K562 (cell line): ENCODE data around the gene SYS1. TPM values are rescaled to one million over a fixed set of nuclear protein-coding genes. Genes with fewer than 3 reads are reported as not detected.

Experiments
- CEBPZ ChIP-seq: fragments of 150-350 bp; IDR thresholded peaks from 2 replicates; pipeline ENCODE4 v1.6.1; 2014; ENCODE audit warnings: low read depth, mild to moderate bottlenecking, low read length, borderline replicate concordance
- ELF2 ChIP-seq: fragments of 250-450 bp; sonication (Bioruptor Pico); IDR thresholded peaks from 2 replicates; pipeline ENCODE4 v1.5.0; 2021; ENCODE audit warnings: mild to moderate bottlenecking
- ETV6 ChIP-seq, 3 experiments: fragments of 150-350 bp in 1 of 3; sonication (generic) in 1 of 3; formaldehyde crosslinking in 1 of 3; IDR thresholded peaks; 2 replicates each; pipeline versions ENCODE4 v1.6.1 to v1.8.0; 2014 to 2022; ENCODE audit warnings: borderline replicate concordance in 2 of 3, low read depth in 2 of 3, antibody characterized with exemption in 1 of 3, low read length in 1 of 3, mild to moderate bottlenecking in 1 of 3, missing genetic modification reagents in 1 of 3
- HBP1 ChIP-seq: fragments of 450-650 bp; formaldehyde crosslinking; IDR thresholded peaks from 2 replicates; pipeline ENCODE4 v1.4.0; 2022; ENCODE audit warnings: missing genetic modification characterization
- MAFG ChIP-seq: fragments of 450-650 bp; conservative IDR thresholded peaks from 2 replicates; pipeline ENCODE4 v1.6.1; 2016; ENCODE audit warnings: missing genetic modification characterization, missing compliant biosample characterization
- MXI1 ChIP-seq: IDR thresholded peaks from 2 replicates; pipeline ENCODE4 v1.6.1; 2011; ENCODE audit warnings: low read depth, mild to moderate bottlenecking, improper control_type of control experiment, low read length
- PCBP2 ChIP-seq: fragments of 200-400 bp; formaldehyde crosslinking; IDR thresholded peaks from 2 replicates; pipeline ENCODE4 v1.6.1; 2018; ENCODE audit warnings: low read length, low read depth, mild to moderate bottlenecking, moderate library complexity; ENCODE audit not compliant: poor library complexity, severe bottlenecking
- PHB ChIP-seq: fragments of 250-450 bp; sonication (Bioruptor Pico); IDR thresholded peaks from 2 replicates; pipeline ENCODE4 v1.5.0; 2021
- POLR2H ChIP-seq: IDR thresholded peaks from 2 replicates; pipeline ENCODE4 v1.6.1; 2016; ENCODE audit warnings: missing genetic modification characterization, low read depth, mild to moderate bottlenecking, control low read depth, missing compliant biosample characterization, moderate library complexity
- RBM34 ChIP-seq: fragments of 200-400 bp; formaldehyde crosslinking; IDR thresholded peaks from 2 replicates; pipeline ENCODE4 v1.6.1; 2018; ENCODE audit warnings: low read length, borderline replicate concordance; ENCODE audit not compliant: insufficient read depth
- SMAD1 ChIP-seq: fragments of 150-350 bp; IDR thresholded peaks from 2 replicates; pipeline ENCODE4 v1.6.1; 2014; ENCODE audit warnings: low read length, low read depth; ENCODE audit not compliant: partially characterized antibody
- SP2 ChIP-seq: IDR thresholded peaks from 2 replicates; pipeline ENCODE4 v1.6.1; 2011; ENCODE audit warnings: mild to moderate bottlenecking, low read depth, low read length, moderate library complexity; ENCODE audit not compliant: poor library complexity, severe bottlenecking; ENCODE audit errors: extremely low read depth
- SRF ChIP-seq, 2 experiments: fragments of 250-450, 450-650 bp in 1 of 2; sonication (Bioruptor Pico) in 1 of 2; sonication (generic) in 1 of 2; formaldehyde crosslinking; IDR thresholded peaks; 2 replicates each; pipeline versions ENCODE4 v1.5.0 to v1.5.1; 2020 to 2022; ENCODE audit warnings: mild to moderate bottlenecking in 1 of 2, missing genetic modification reagents in 1 of 2
- YY1 ChIP-seq, 3 experiments: IDR thresholded peaks; 2 replicates each; pipeline ENCODE4 v1.6.1; 2011; ENCODE audit warnings: low read length in 2 of 3, mild to moderate bottlenecking in 2 of 3, moderate library complexity in 2 of 3, borderline replicate concordance in 1 of 3, control low read depth in 1 of 3, low read depth in 1 of 3; ENCODE audit not compliant: insufficient read depth in 3 of 3, insufficient replicate concordance in 2 of 3, control insufficient read depth in 1 of 3, insufficient read length in 1 of 3; ENCODE audit errors: extremely low read depth in 1 of 3
- ZBTB2 ChIP-seq: fragments of 450-650 bp; IDR thresholded peaks from 2 replicates; pipeline ENCODE4 v1.6.1; 2016; ENCODE audit warnings: antibody characterized with exemption
- ZBTB7A ChIP-seq: IDR thresholded peaks from 2 replicates; pipeline ENCODE4 v1.6.1; 2011; ENCODE audit warnings: low read depth, mild to moderate bottlenecking, low read length, moderate library complexity, borderline replicate concordance; ENCODE audit not compliant: control insufficient read depth
- ZNF274 ChIP-seq: IDR thresholded peaks from 2 replicates; pipeline ENCODE4 v1.6.1; 2011; ENCODE audit warnings: low read depth, mild to moderate bottlenecking, low read length, moderate library complexity, borderline replicate concordance
- polyA plus RNA-seq, 8 experiments: library from polyadenylated mRNA; depleted of rRNA in 4 of 8; stranded (reverse) in 5 of 8; unstranded in 3 of 8; fragments of >200 nt; fragmentation: Nextera tagmentation in 2 of 8; fragmentation: Illumina TruSeq in 1 of 8; extraction: Ambion mirVana in 2 of 8; extraction: Trizol in 1 of 8; gene quantifications; 2 replicates each; pipeline versions ENCODE4 v1.2.1 to v1.2.3, GENCODE V29; 2011 to 2014; ENCODE audit warnings: inconsistent platforms in 1 of 8, missing spikeins in 1 of 8
- total RNA-seq, 7 experiments: library from RNA; depleted of rRNA in 6 of 7; stranded (reverse); fragments of >200 nt in 6 of 7; fragmentation: Illumina TruSeq in 2 of 7; extraction: Trizol in 2 of 7; gene quantifications; 2 replicates each; pipeline versions ENCODE4 v1.2.1 to v1.2.3, GENCODE V29; 2011 to 2021; ENCODE audit warnings: low replicate concordance in 1 of 7

SYS1 gene
- total and polyA plus RNA-seq, 9 of the 15 experiments (the other 6 are each of a cell fraction or from before 2014, with no cell fraction given): 11.1 to 25.2 (median 17.5) TPM

- TF ChIP-seq ZBTB2 (peak; percentile 87; the same call in 1 of the 2 replicates), ETV6 (IDR thresholded peaks at IDR 0.05; ENCODE audit: borderline replicate concordance in 1 of 2, low read depth in 2 of 2, low read length in 1 of 2) (peak in 1 of 2 experiments; percentile 23; a peak in 1 of 4 replicates), ETV6 (CRISPR knock-in tag; IDR thresholded peaks at IDR 0.05; ENCODE audit: borderline replicate concordance) (no peak), ELF2 (peak; percentile 97), SP2 (no peak), MAFG (tag) (no peak), ZBTB7A (peak; percentile 87; the same call in 1 of the 2 replicates), PHB (CRISPR knock-in tag) (peak; percentile 57; the same call in 1 of the 2 replicates), HBP1 (CRISPR knock-in tag) (0 out of 2 replicates have a peak, but pooled peaks have one; percentile 39), SMAD1 (peak; percentile 43), CEBPZ (peak; percentile 35; the same call in 1 of the 2 replicates), POLR2H (peak; percentile 82), PCBP2 (no peak), MXI1 (peak; percentile 59; the same call in 1 of the 2 replicates), ZNF274 (no peak), YY1 (IDR thresholded peaks at IDR 0.05; ENCODE audit: borderline replicate concordance in 1 of 3, control insufficient read depth in 1 of 3, extremely low read depth in 1 of 3, insufficient read depth in 3 of 3, insufficient read length in 1 of 3, insufficient replicate concordance in 2 of 3, low read depth in 1 of 3, low read length in 2 of 3) (peak; percentile 72 to 96 (median 93)), SRF (CRISPR knock-in tag; IDR thresholded peaks at IDR 0.05) (peak in 1 of 2 experiments; percentile 44; a peak in 2 of 4 replicates), RBM34 (no peak)
Observed at GRCh38 chr20:45415822-45416637, 53.1 kb downstream of the SYS1 start, which contains the start of gene PIGT (continued).
